CD4-positive, alpha-beta T cell (primary cell): ENCODE data around the gene ATP11A. TPM values are rescaled to one million over a fixed set of nuclear protein-coding genes. Genes with fewer than 3 reads are reported as not detected.

Source experiments
- ATAC-seq: fragments of 200-7000 bp; cut with Tn5 transposase; one replicate; pipeline ENCODE4 v1.10.0; 2022; ENCODE audit warnings: mild to moderate bottlenecking; ENCODE audit not compliant: poor library complexity
- CTCF ChIA-PET: fragments of 350-600 bp; sonication (Branson Sonifier 250); formaldehyde crosslinking; loops from one replicate; lab custom pipeline; 2021; ENCODE audit warnings: antibody characterized with exemption, inconsistent platforms; lab: Charles Lee
- POLR2A ChIA-PET: fragments of 350-600 bp; sonication (Branson Sonifier 250); formaldehyde crosslinking; loops from one replicate; lab custom pipeline; 2021; ENCODE audit warnings: antibody characterized with exemption, inconsistent platforms; lab: Charles Lee
- DNase-seq, 14 experiments: peaks; one replicate each; pipeline ENCODE4 v3.0.0-alpha.2; 2013 to 2020; ENCODE audit warnings: mixed read lengths in 2 of 14
- H3K27ac ChIP-seq, 2 donors: one replicate each; pipeline versions ENCODE4 v1.5.1 to v1.7.0; 2013; ENCODE audit warnings: low read length in 2 of 2, low read depth in 1 of 2, mild to moderate bottlenecking in 1 of 2
- H3K27me3 ChIP-seq, 2 experiments: 1 replicate in 1 of 2; 2 replicates in 1 of 2; pipeline versions ENCODE4 v1.6.1 to v1.7.0; 2013; ENCODE audit warnings: low read length in 2 of 2, control low read depth in 1 of 2, mild to moderate bottlenecking in 1 of 2, moderate library complexity in 1 of 2; ENCODE audit not compliant: insufficient read depth in 2 of 2, control insufficient read depth in 1 of 2
- H3K36me3 ChIP-seq: one replicate; pipeline ENCODE4 v1.6.1; 2013; ENCODE audit warnings: low read length, control low read depth; ENCODE audit not compliant: insufficient read depth
- H3K4me1 ChIP-seq: one replicate; pipeline ENCODE4 v1.6.1; 2013; ENCODE audit warnings: low read length, control low read depth; ENCODE audit not compliant: insufficient read depth
- H3K4me3 ChIP-seq: one replicate; pipeline ENCODE4 v1.5.1; 2013; ENCODE audit warnings: mild to moderate bottlenecking, low read length, moderate library complexity
- H3K9me3 ChIP-seq, 2 experiments: 1 replicate in 1 of 2; 2 replicates in 1 of 2; pipeline versions ENCODE4 v1.6.1 to v1.7.0; 2013; ENCODE audit warnings: low read length in 2 of 2, mild to moderate bottlenecking in 2 of 2, control low read depth in 1 of 2, moderate library complexity in 1 of 2; ENCODE audit not compliant: control insufficient read depth in 1 of 2, insufficient read depth in 1 of 2
- H3K27ac Mint-ChIP-seq: one replicate; pipeline ENCODE4 v1.8.0; 2020; ENCODE audit warnings: mixed read lengths
- H3K27me3 Mint-ChIP-seq: one replicate; pipeline ENCODE4 v1.8.0; 2021; ENCODE audit warnings: mixed read lengths
- H3K36me3 Mint-ChIP-seq: one replicate; pipeline ENCODE4 v1.8.0; 2021; ENCODE audit warnings: low read depth, mixed read lengths
- H3K4me1 Mint-ChIP-seq: one replicate; pipeline ENCODE4 v1.8.0; 2021; ENCODE audit warnings: low read depth, mixed read lengths
- H3K4me3 Mint-ChIP-seq: one replicate; pipeline ENCODE4 v1.8.0; 2020; ENCODE audit warnings: mild to moderate bottlenecking, mixed read lengths
- H3K9me3 Mint-ChIP-seq: one replicate; pipeline ENCODE4 v1.8.0; 2020; ENCODE audit warnings: mixed read lengths
- intact Hi-C, 2 experiments: fragments of 100-400 bp; cut with DNase I in 1 of 2; cut with micrococcal nuclease in 1 of 2; formaldehyde crosslinking; loops; one replicate each; pipeline versions ENCODE4 v1.15.1 to v1.9.0; 2023 to 2025; cut with DNase I, micrococcal nuclease
- total RNA-seq, 174 experiments: library from RNA in 2 of 174; stranded (reverse) in 2 of 174; gene quantifications; one replicate each; pipeline ENCODE4 v1.2.3 and lab custom pipeline; 2021 to 2026
- TF ChIP-seq, protein P1 (sequence below): fragments of 200-600 bp; IDR thresholded peaks from one replicate; pipeline ENCODE4 v1.8.0; 2022; ENCODE audit warnings: antibody characterized with exemption, mild to moderate bottlenecking

ATP11A gene
- total RNA-seq, 2 experiments from 2014 or later = 56.7 to 66.8 TPM

DNA sequence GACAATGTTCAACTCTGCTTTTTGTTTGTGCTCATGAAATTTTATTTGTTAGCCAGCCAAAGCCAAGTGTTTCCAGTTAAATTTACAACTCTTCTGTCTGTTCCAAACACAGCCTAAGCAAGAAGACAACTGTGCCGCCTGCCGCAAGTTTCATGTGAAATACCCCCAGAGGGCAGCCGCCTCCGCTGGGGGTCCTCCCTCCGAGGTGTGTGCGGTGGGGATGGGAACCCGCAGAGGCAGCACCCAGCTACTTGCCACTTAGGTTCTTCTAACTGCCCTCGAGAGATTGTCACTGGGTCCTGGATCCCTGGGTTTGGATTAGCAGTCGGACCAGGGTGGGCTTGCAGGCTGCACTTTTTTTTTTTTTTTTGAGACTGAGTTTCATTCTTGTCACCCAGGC lies 28.5 kb downstream of the ATP11A start:
- H3K27ac ChIP-seq = no peak overlapping the region
- Mint-ChIP-seq H3K27me3 (no peaks in the 10 kb centered on the region), H3K9me3 (no peaks in the 10 kb centered on the region), H3K36me3 (peaks cover 15% of the 10 kb centered on the region), H3K4me3 (no peak overlapping the region), H3K27ac (no peak overlapping the region), H3K4me1 (peaks cover 41% of the 10 kb centered on the region)
- POLR2A ChIA-PET = no interaction called here
- peaks cover 0 to 5% of the 10 kb centered on the region in 2 experiments for H3K9me3 ChIP-seq
- ATAC-seq (no peak), DNase-seq (no peak)
- no peaks in the 10 kb centered on the region for H3K27me3 ChIP-seq
- no peak overlapping the region for H3K4me3 ChIP-seq
- intact Hi-C loops = no loop called here
- no peaks in the 10 kb centered on the region for H3K4me1 ChIP-seq
- peaks cover 3% of the 10 kb centered on the region for H3K36me3 ChIP-seq
- TF ChIP-seq, protein P1, sequence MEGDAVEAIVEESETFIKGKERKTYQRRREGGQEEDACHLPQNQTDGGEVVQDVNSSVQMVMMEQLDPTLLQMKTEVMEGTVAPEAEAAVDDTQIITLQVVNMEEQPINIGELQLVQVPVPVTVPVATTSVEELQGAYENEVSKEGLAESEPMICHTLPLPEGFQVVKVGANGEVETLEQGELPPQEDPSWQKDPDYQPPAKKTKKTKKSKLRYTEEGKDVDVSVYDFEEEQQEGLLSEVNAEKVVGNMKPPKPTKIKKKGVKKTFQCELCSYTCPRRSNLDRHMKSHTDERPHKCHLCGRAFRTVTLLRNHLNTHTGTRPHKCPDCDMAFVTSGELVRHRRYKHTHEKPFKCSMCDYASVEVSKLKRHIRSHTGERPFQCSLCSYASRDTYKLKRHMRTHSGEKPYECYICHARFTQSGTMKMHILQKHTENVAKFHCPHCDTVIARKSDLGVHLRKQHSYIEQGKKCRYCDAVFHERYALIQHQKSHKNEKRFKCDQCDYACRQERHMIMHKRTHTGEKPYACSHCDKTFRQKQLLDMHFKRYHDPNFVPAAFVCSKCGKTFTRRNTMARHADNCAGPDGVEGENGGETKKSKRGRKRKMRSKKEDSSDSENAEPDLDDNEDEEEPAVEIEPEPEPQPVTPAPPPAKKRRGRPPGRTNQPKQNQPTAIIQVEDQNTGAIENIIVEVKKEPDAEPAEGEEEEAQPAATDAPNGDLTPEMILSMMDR = no peak
- CTCF ChIA-PET = no interaction called here

DNA sequence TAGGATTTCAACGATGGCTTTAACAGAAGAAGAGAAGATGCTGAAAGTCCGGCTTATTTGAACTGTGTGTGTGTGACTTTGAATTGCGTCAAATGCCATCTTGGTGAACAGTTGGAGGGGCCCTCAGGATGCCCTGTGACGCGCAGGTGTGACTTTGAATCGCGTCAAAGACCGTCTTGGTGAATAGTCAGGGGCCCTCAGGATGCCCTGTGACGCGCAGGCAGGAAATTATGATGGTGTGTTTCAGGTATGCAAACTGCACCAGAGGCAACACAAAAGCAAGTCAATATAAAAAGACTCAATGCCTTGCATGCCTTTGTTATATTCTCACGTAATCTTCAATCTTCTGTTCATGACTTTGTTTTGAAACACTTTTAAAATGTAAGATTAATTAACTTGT lies 29.2 kb downstream of the ATP11A start:
- Histone ChIP-seq H3K36me3 (peaks cover 3% of the 10 kb centered on the region), H3K27me3 (no peaks in the 10 kb centered on the region), H3K27ac (no peak overlapping the region), H3K4me3 (no peak overlapping the region), H3K9me3 (peaks cover 0 to 5% of the 10 kb centered on the region in 2 experiments), H3K4me1 (peaks cover under 1% of the 10 kb centered on the region)
- POLR2A ChIA-PET = no interaction called here
- ATAC-seq = no peak
- TF ChIP-seq, protein P1 = no peak
- intact Hi-C loops = no loop called here
- no peak for DNase-seq
- Mint-ChIP-seq H3K9me3 (no peaks in the 10 kb centered on the region), H3K4me1 (peaks cover 45% of the 10 kb centered on the region), H3K27ac (no peak overlapping the region), H3K27me3 (no peaks in the 10 kb centered on the region), H3K36me3 (peaks cover 15% of the 10 kb centered on the region), H3K4me3 (no peak overlapping the region)
- CTCF ChIA-PET = no interaction called here

DNA sequence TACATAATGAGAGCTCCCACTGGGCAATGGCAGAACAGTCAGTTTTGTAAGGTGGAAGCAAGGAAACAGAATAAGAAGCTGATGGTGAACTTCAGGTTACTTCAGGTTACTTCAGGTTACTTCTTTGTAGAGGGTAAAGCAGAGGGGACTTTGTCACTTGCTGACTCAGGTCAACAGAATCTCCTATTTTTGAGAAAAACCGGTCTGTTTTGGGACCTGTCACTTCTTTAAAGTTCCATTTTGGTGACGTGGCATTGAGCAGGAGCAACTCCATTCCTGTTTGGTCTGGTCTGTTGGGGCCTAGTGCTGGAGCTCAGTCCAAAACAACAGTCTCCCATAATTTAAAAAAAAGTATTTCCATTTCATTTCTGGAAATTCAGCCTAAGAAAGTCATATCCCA lies 29.7 kb downstream of the ATP11A start:
- Mint-ChIP-seq H3K27me3 (no peaks in the 10 kb centered on the region), H3K36me3 (peaks cover 14% of the 10 kb centered on the region), H3K9me3 (no peaks in the 10 kb centered on the region), H3K4me3 (no peak overlapping the region), H3K4me1 (peaks cover 42% of the 10 kb centered on the region), H3K27ac (no peak overlapping the region)
- ChIA-PET CTCF (no interaction called here), POLR2A (no interaction called here)
- no peak for ATAC-seq
- Histone ChIP-seq H3K27me3 (no peaks in the 10 kb centered on the region), H3K9me3 (peaks cover 0 to 1% of the 10 kb centered on the region in 2 experiments), H3K36me3 (peaks cover 1% of the 10 kb centered on the region), H3K4me3 (no peak overlapping the region), H3K4me1 (peaks cover 6% of the 10 kb centered on the region), H3K27ac (no peak overlapping the region)
- TF ChIP-seq, protein P1 = no peak
- intact Hi-C loops = no loop called here
- no peak for DNase-seq
